Ammon's horn (tissue), 1 donor: ENCODE data around the gene NT5DC3.

Experiments
- DNase-seq: peaks from one replicate; pipeline ENCODE4 v3.0.0-alpha.2; 2016; ENCODE audit warnings: low spot score

NT5DC3 gene

GRCh38 chr12:103833095-103833775 lies 7.8 kb downstream of the NT5DC3 start:
- no peak for DNase-seq

GRCh38 chr12:103832048-103832997 lies 8.7 kb downstream of the NT5DC3 start:
- no peak for DNase-seq

DNA sequence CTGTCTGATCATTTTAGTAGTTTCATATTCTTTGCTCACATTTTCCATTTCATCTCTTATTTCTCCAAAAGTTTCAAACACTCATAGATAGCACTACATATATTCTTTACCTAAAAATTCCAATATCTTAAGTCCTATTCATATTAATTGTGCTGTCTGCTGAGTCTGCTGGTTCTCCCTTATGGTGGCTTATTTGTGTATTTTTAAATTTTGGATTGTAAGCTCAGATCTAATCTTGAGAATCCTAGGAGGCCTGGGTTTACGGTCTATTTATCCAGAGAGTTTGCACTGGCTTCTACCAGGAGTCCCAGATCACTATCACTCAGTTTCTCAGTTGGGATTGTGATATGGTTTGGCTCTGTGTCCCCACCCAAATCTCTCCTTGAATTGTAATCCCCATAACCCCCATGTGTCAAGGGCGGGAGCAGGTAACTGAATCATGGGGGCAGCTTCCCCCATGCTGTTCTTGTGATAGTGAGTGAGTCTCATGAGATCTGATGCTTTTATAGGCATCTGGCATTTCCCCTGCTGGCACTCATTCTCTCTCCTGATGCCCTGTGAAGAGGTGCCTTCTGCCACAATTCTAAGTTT lies 10.2 kb downstream of the NT5DC3 start:
- no peak for DNase-seq

- DNase-seq: no peak
Observed at GRCh38 chr12:103830025-103830725, 10.9 kb downstream of the NT5DC3 start.

DNA sequence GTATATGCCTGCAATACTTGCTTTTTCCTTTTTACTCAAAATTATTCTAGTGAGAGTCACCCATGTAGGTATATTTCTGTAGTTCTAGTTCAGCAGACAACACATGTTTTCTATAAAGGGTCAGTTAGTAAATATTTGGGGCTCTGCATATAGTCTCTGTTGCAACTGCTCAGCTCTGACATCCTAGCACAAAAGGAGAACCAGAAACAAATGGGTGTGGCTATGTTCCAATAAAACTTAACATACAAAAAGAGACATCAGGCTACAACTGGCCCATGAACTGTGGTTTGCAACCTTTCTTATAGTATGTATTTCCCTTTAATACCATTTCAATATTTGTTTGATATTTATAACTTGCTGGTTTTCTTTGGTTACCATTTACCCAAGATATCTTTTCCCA lies 11.9 kb downstream of the NT5DC3 start:
- no peak for DNase-seq

GRCh38 chr12:103827911-103828391 lies 13.1 kb downstream of the NT5DC3 start:
- DNase-seq: no peak

GRCh38 chr12:103824845-103825244 lies 16.2 kb downstream of the NT5DC3 start:
- DNase-seq: no peak

- no peak for DNase-seq
Observed at GRCh38 chr12:103824290-103824689, 16.7 kb downstream of the NT5DC3 start.

GRCh38 chr12:103823871-103824270 lies 17.2 kb downstream of the NT5DC3 start:
- DNase-seq: no peak

GRCh38 chr12:103821773-103822172 lies 19.3 kb downstream of the NT5DC3 start:
- no peak for DNase-seq

DNA sequence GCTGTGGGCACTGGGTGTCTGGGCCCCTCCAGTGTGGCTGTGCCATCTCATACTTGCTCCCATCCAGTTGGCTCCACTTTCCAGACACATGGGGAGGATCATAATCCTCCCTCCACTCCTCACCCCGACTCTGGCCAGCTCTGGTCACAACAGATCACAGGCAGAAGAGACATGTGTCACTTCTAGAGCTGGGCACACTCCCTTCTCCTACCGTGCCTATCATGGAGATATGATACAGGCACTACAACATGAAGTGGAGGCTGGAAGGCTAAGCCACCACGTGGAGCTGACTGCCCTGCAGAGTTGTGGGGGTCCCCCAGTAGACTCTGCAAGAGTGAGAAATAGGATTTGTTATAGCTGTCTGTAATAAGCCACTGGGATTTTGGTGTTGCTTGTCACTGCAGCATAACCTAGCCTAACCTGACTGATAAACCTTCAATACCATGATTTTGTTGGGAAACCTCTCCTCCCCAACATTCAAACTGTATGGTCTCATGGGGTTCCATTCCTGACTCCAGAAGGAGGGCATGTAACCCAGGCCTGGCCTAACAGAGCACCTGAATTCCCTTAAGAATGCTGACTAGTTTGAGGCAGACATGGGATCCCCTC lies 20.0 kb downstream of the NT5DC3 start:
- no peak for DNase-seq

DNA sequence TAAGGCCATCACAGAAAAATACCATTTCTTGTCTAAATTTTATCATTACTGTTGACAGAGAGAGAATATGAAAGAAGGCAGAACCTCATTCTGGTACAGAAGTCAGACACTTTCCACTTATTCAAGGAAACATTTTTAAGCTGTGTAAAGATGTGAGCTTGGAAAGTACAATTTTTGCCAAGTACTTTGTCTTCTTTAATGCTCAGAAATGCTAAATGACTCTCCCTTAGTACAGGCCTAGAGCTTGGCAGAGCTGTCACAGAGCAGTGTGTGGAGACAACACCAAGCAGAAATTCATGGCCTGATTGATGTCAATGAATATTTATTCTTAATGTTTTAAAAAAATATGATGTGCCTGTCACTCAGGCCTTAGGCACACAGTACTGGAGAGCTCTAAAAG lies 20.7 kb downstream of the NT5DC3 start:
- DNase-seq: no peak

- DNase-seq: no peak
Observed at GRCh38 chr12:103819892-103820291, 21.1 kb downstream of the NT5DC3 start.

DNA sequence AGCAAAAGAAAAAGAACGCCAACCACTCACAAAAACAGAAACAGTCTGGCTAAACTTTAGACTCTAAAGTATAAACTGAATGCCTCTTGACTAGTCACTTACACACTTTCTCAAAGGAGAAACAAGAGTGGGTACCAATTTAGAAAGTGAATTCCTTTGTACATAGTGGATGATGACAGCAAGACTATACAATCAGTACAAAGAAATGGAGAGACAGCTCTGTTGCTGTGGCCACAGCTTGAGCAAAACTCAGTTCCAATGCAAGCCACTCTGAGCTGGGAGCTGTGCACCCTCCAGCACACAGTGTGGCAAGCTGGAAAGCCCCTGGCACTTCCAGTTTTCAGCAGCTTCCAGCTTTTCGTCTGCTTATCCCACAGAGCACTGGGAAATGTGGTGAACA lies 21.7 kb downstream of the NT5DC3 start:
- no peak for DNase-seq

- DNase-seq: no peak
Observed at GRCh38 chr12:103817791-103818190, 23.2 kb downstream of the NT5DC3 start.

GRCh38 chr12:103816663-103817062 lies 24.4 kb downstream of the NT5DC3 start:
- DNase-seq: no peak

- DNase-seq: no peak
Observed at GRCh38 chr12:103814436-103814835, 26.6 kb downstream of the NT5DC3 start.

- DNase-seq: no peak
Observed at GRCh38 chr12:103813949-103814348, 27.1 kb downstream of the NT5DC3 start.

- DNase-seq: no peak
Observed at GRCh38 chr12:103813426-103813825, 27.6 kb downstream of the NT5DC3 start.

DNA sequence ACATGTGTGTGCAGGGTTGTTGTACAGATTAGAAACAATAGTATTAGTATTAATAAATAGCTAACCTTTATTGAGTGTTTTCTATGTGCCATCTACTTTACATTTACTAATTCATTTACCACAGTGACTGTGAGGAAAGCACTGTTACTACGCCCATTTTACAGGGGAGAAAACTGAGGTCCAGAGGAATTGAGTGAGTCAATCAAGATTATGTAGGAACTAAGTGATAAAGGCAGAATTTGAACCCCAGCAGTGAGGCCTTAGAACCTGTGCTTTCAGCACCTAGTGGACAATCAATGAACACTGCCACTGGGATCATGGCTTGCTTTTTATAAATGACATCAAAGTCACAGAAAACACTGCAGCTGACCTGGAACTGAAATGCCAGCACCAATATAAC lies 28.2 kb downstream of the NT5DC3 start:
- no peak for DNase-seq

DNA sequence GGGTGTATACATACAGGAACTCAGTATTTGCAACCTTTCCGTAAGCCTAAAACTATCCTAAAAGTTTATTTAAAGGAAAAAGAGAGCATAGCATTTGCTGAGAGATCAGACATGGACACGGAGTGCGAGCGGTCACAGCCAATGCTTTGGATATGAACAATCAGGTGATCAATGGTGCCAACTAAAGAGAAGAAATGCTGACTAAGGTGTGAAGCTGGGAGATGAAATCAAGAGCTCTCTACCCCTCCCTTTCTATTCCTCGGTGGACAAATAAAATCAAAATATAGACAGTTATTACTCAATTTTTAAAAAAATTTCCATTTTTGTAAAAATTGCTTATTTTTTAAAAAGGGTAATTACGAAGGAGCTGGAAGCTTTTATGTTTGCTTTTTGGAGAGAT lies 29.2 kb downstream of the NT5DC3 start:
- DNase-seq: no peak

DNA sequence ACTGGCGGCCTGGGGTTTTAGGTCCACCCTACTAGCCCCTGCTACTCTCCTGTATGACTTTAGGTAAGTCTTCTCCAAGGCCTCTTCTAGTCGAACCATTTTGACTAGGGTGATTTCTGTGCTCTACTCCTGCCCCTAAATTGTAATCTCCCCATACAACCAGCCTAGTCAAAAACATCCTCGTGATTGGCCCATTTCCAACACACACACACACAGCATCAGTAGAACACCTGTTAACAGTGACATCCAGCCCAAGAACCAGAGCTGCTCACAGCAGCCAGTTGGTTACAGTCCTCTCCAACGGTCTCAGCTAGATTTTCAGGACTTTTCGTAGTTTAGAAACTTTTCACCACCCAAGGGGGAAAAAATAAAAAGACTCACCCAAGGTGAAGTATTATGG lies 30.9 kb downstream of the NT5DC3 start:
- no peak for DNase-seq
